AG09319 (cell line): Measurements from ENCODE around the gene CLTCL1.

Experiments used
- DNase-seq: peaks from one replicate; pipeline ENCODE4 v3.0.0-alpha.2; 2010; ENCODE audit warnings: low read depth; ENCODE audit errors: extremely low read depth
- CTCF ChIP-seq: IDR thresholded peaks from 2 replicates; pipeline ENCODE4 v1.5.1; 2011; ENCODE audit warnings: low read depth, mild to moderate bottlenecking, inconsistent platforms, low read length, moderate library complexity

CLTCL1 gene

GRCh38 chr22:19137384-19138216 lies 153.9 kb downstream of the CLTCL1 start:
- no peak for DNase-seq
- TF ChIP-seq CTCF: no peak

- no peak for TF ChIP-seq CTCF
- DNase-seq: no peak
Observed at GRCh38 chr22:19136915-19137314, 154.6 kb downstream of the CLTCL1 start.

- TF ChIP-seq CTCF: no peak
Observed at GRCh38 chr22:19134874-19135273, 156.6 kb downstream of the CLTCL1 start.

GRCh38 chr22:19134176-19134831 lies 157.2 kb downstream of the CLTCL1 start:
- no peak for DNase-seq
- no peak for TF ChIP-seq CTCF

More at GRCh38 chr22:19134874-19135273, 156.6 kb downstream of the CLTCL1 start:
- no peak for DNase-seq

- TF ChIP-seq CTCF: no peak
- DNase-seq: no peak
Observed at GRCh38 chr22:19133561-19133960, 158.0 kb downstream of the CLTCL1 start.

- no peak for DNase-seq
Observed at GRCh38 chr22:19132693-19133400, 158.7 kb downstream of the CLTCL1 start.

More at GRCh38 chr22:19132693-19133400, 158.7 kb downstream of the CLTCL1 start:
- no peak for TF ChIP-seq CTCF
